K562 (cell line): ENCODE measurements around the gene DNAJC2. TPM values are rescaled to one million over a fixed set of nuclear protein-coding genes. Genes with fewer than 3 reads are reported as not detected.

Experiments
- CEBPB ChIP-seq: fragments of 450-650 bp; IDR thresholded peaks from 2 replicates; pipeline ENCODE4 v1.6.1; 2016; ENCODE audit warnings: missing genetic modification characterization, missing compliant biosample characterization
- EP400 ChIP-seq: fragments of 450-650 bp; IDR thresholded peaks from 2 replicates; pipeline ENCODE4 v1.6.1; 2017; ENCODE audit warnings: antibody characterized with exemption, mild to moderate bottlenecking, moderate library complexity
- KDM1A ChIP-seq, 2 experiments: fragments of 450-650 bp; IDR thresholded peaks; 2 replicates each; pipeline ENCODE4 v1.6.1; 2016; ENCODE audit warnings: mild to moderate bottlenecking in 2 of 2
- MBD2 ChIP-seq: sonication (generic); IDR thresholded peaks from 2 replicates; pipeline ENCODE4 v1.6.1; 2016; ENCODE audit warnings: low read depth, borderline replicate concordance
- MCM3 ChIP-seq: fragments of 450-650 bp; IDR thresholded peaks from 2 replicates; pipeline ENCODE4 v1.6.1; 2016
- NCOA6 ChIP-seq: fragments of 450-650 bp; IDR thresholded peaks from 2 replicates; pipeline ENCODE4 v1.6.1; 2017; ENCODE audit warnings: mild to moderate bottlenecking
- PTRF ChIP-seq: fragments of 450-650 bp; IDR thresholded peaks from 2 replicates; pipeline ENCODE4 v1.6.1; 2016; ENCODE audit warnings: mild to moderate bottlenecking, missing genetic modification characterization, missing compliant biosample characterization
- SMAD1 ChIP-seq: fragments of 150-350 bp; IDR thresholded peaks from 2 replicates; pipeline ENCODE4 v1.6.1; 2014; ENCODE audit warnings: low read length, low read depth; ENCODE audit not compliant: partially characterized antibody
- SMARCC2 ChIP-seq: fragments of 450-650 bp; IDR thresholded peaks from 2 replicates; pipeline ENCODE4 v1.6.1; 2017; ENCODE audit warnings: antibody characterized with exemption, moderate library complexity, mild to moderate bottlenecking, low read depth
- SRF ChIP-seq, 2 experiments: fragments of 250-450, 450-650 bp in 1 of 2; sonication (Bioruptor Pico) in 1 of 2; sonication (generic) in 1 of 2; formaldehyde crosslinking; IDR thresholded peaks; 2 replicates each; pipeline versions ENCODE4 v1.5.0 to v1.5.1; 2020 to 2022; ENCODE audit warnings: mild to moderate bottlenecking in 1 of 2, missing genetic modification reagents in 1 of 2
- TARDBP ChIP-seq: fragments of 450-650 bp; IDR thresholded peaks from 2 replicates; pipeline ENCODE4 v1.6.1; 2016
- ZBTB1 ChIP-seq: sonication (generic); formaldehyde crosslinking; IDR thresholded peaks from 2 replicates; pipeline ENCODE4 v1.8.1; 2023; ENCODE audit warnings: missing genetic modification reagents, low read depth, mild to moderate bottlenecking, borderline replicate concordance
- ZNF316 ChIP-seq: fragments of 450-650 bp; IDR thresholded peaks from 2 replicates; pipeline ENCODE4 v1.6.1; 2016
- ZNF77 ChIP-seq: fragments of 250-450 bp; sonication (Bioruptor Pico); IDR thresholded peaks from 2 replicates; pipeline ENCODE4 v1.5.0; 2020
- polyA plus RNA-seq, 8 experiments: library from polyadenylated mRNA; depleted of rRNA in 4 of 8; stranded (reverse) in 5 of 8; unstranded in 3 of 8; fragments of >200 nt; fragmentation: Nextera tagmentation in 2 of 8; fragmentation: Illumina TruSeq in 1 of 8; extraction: Ambion mirVana in 2 of 8; extraction: Trizol in 1 of 8; gene quantifications; 2 replicates each; pipeline versions ENCODE4 v1.2.1 to v1.2.3, GENCODE V29; 2011 to 2014; ENCODE audit warnings: inconsistent platforms in 1 of 8, missing spikeins in 1 of 8
- total RNA-seq, 7 experiments: library from RNA; depleted of rRNA in 6 of 7; stranded (reverse); fragments of >200 nt in 6 of 7; fragmentation: Illumina TruSeq in 2 of 7; extraction: Trizol in 2 of 7; gene quantifications; 2 replicates each; pipeline versions ENCODE4 v1.2.1 to v1.2.3, GENCODE V29; 2011 to 2021; ENCODE audit warnings: low replicate concordance in 1 of 7
- TF ChIP-seq, protein P1 (sequence below), 3 experiments: fragments of 200-800 bp in 1 of 3; sonication (Bioruptor generic) in 1 of 3; sonication (generic) in 1 of 3; formaldehyde crosslinking in 1 of 3; IDR thresholded peaks; 2 replicates each; pipeline versions ENCODE4 v1.6.1 to v1.8.0; 2016 to 2022; ENCODE audit warnings: mild to moderate bottlenecking in 2 of 3, missing compliant biosample characterization in 2 of 3, missing genetic modification characterization in 2 of 3, missing genetic modification reagents in 1 of 3
- TF ChIP-seq, protein P2 (sequence below): fragments of 450-650 bp; IDR thresholded peaks from 2 replicates; pipeline ENCODE4 v1.7.0; 2016; ENCODE audit warnings: borderline replicate concordance
- TF ChIP-seq, protein P3 (sequence below): fragments of 450-650 bp; IDR thresholded peaks from 2 replicates; pipeline ENCODE4 v1.6.1; 2016; ENCODE audit warnings: mild to moderate bottlenecking
- TF ChIP-seq, protein P4 (sequence below), 2 experiments: fragments of 200-800 bp in 1 of 2; sonication (Bioruptor generic) in 1 of 2; sonication (generic) in 1 of 2; formaldehyde crosslinking in 1 of 2; IDR thresholded peaks in 1 of 2; conservative IDR thresholded peaks in 1 of 2; 2 replicates each; pipeline versions ENCODE4 v1.5.0 to v1.6.1; 2016 to 2020; ENCODE audit warnings: missing compliant biosample characterization in 1 of 2, missing genetic modification characterization in 1 of 2, missing genetic modification reagents in 1 of 2
- TF ChIP-seq, protein P5 (sequence below), 2 experiments: fragments of 450-650 bp; conservative IDR thresholded peaks; 2 replicates each; pipeline ENCODE4 v1.6.1; 2017; ENCODE audit warnings: mild to moderate bottlenecking in 2 of 2, moderate library complexity in 2 of 2

Gene DNAJC2
- total and polyA plus RNA-seq, 9 of the 15 experiments (the other 6 are each of a cell fraction or from before 2014, with no cell fraction given): 40.2 to 157 (median 92.1) TPM

DNA sequence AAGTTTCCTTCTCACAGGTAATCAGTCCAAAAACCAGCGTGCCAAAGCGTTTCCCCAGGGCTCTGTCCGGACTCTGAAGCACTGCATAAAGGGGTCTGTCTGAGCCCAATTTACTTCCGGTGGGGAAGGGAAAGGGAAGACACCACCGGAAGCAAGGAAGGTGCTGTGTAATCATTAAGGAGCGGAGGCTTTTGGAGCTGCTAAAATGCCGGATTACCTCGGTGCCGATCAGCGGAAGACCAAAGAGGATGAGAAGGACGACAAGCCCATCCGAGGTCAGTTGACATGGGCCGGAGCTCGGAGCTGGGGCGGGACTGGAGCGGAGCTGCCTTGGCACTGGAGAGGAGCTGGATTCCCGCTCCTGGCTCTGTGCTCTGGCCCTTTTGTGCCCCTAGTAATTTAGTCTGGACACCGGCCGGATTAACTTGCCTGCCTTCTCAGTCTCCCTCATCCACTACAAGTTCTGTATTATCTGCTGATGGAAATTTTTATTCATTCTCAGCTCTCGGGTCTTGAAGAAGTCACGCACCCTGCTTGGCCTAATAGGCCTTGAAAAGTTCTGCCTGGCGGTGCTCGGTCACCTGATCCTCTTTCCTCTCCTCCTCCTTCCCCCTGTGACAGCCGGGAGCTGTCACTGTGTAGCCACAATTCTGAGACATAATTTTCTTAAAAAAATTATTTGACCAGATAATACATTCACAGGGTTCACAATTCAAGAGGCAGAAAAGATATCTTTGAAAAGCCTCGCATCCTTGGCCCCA lies 3.1 kb upstream of the DNAJC2 start, which contains the start of gene PSMC2 (continued):
- TF ChIP-seq, protein P1, sequence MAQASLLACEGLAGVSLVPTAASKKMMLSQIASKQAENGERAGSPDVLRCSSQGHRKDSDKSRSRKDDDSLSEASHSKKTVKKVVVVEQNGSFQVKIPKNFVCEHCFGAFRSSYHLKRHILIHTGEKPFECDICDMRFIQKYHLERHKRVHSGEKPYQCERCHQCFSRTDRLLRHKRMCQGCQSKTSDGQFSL (CRISPR knock-in tag; IDR thresholded peaks at IDR 0.05): no peak
- TF ChIP-seq, protein P1 (tag; IDR thresholded peaks at IDR 0.05): no peak
- TF ChIP-seq NCOA6: no peak
- no peak for TF ChIP-seq SMARCC2
- TF ChIP-seq, protein P2, sequence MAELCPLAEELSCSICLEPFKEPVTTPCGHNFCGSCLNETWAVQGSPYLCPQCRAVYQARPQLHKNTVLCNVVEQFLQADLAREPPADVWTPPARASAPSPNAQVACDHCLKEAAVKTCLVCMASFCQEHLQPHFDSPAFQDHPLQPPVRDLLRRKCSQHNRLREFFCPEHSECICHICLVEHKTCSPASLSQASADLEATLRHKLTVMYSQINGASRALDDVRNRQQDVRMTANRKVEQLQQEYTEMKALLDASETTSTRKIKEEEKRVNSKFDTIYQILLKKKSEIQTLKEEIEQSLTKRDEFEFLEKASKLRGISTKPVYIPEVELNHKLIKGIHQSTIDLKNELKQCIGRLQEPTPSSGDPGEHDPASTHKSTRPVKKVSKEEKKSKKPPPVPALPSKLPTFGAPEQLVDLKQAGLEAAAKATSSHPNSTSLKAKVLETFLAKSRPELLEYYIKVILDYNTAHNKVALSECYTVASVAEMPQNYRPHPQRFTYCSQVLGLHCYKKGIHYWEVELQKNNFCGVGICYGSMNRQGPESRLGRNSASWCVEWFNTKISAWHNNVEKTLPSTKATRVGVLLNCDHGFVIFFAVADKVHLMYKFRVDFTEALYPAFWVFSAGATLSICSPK: no peak
- peak; percentile 97 for TF ChIP-seq ZNF316
- peak; percentile 39 for TF ChIP-seq SMAD1
- peak; percentile 92 for TF ChIP-seq EP400
- TF ChIP-seq, protein P3, sequence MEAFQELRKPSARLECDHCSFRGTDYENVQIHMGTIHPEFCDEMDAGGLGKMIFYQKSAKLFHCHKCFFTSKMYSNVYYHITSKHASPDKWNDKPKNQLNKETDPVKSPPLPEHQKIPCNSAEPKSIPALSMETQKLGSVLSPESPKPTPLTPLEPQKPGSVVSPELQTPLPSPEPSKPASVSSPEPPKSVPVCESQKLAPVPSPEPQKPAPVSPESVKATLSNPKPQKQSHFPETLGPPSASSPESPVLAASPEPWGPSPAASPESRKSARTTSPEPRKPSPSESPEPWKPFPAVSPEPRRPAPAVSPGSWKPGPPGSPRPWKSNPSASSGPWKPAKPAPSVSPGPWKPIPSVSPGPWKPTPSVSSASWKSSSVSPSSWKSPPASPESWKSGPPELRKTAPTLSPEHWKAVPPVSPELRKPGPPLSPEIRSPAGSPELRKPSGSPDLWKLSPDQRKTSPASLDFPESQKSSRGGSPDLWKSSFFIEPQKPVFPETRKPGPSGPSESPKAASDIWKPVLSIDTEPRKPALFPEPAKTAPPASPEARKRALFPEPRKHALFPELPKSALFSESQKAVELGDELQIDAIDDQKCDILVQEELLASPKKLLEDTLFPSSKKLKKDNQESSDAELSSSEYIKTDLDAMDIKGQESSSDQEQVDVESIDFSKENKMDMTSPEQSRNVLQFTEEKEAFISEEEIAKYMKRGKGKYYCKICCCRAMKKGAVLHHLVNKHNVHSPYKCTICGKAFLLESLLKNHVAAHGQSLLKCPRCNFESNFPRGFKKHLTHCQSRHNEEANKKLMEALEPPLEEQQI: 0 out of 2 replicates have a peak, but pooled peaks have one; percentile 37
- TF ChIP-seq SRF (CRISPR knock-in tag; IDR thresholded peaks at IDR 0.05): no peak
- TF ChIP-seq TARDBP: no peak
- no peak for TF ChIP-seq ZNF77
- TF ChIP-seq, protein P4, sequence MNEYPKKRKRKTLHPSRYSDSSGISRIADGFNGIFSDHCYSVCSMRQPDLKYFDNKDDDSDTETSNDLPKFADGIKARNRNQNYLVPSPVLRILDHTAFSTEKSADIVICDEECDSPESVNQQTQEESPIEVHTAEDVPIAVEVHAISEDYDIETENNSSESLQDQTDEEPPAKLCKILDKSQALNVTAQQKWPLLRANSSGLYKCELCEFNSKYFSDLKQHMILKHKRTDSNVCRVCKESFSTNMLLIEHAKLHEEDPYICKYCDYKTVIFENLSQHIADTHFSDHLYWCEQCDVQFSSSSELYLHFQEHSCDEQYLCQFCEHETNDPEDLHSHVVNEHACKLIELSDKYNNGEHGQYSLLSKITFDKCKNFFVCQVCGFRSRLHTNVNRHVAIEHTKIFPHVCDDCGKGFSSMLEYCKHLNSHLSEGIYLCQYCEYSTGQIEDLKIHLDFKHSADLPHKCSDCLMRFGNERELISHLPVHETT (CRISPR knock-in tag; conservative IDR thresholded peaks at IDR 0.05 in 1 of 2, IDR thresholded peaks at IDR 0.05 in 1 of 2): peak in 1 of 2 experiments; percentile 59; a peak in 1 of 4 replicates
- TF ChIP-seq PTRF (tag): no peak
- TF ChIP-seq MCM3: no peak
- TF ChIP-seq ZBTB1: no peak
- TF ChIP-seq MBD2: peak; percentile 66
- TF ChIP-seq, protein P5, sequence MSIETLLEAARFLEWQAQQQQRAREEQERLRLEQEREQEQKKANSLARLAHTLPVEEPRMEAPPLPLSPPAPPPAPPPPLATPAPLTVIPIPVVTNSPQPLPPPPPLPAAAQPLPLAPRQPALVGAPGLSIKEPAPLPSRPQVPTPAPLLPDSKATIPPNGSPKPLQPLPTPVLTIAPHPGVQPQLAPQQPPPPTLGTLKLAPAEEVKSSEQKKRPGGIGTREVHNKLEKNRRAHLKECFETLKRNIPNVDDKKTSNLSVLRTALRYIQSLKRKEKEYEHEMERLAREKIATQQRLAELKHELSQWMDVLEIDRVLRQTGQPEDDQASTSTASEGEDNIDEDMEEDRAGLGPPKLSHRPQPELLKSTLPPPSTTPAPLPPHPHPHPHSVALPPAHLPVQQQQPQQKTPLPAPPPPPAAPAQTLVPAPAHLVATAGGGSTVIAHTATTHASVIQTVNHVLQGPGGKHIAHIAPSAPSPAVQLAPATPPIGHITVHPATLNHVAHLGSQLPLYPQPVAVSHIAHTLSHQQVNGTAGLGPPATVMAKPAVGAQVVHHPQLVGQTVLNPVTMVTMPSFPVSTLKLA (conservative IDR thresholded peaks at IDR 0.05): peak; percentile 62 to 80
- TF ChIP-seq CEBPB (tag): no peak
- no peak for TF ChIP-seq KDM1A (IDR thresholded peaks at IDR 0.05)
